Mucosa of stomach (tissue), 1 donor: ENCODE measurements around the gene BCL2.
"Not testable (repeated sequence)": the region's sequence is repeated elsewhere in the genome, so short reads cannot be mapped to it uniquely, and the experiment has no call there.

ENCODE experiments used
- H3K27me3 ChIP-seq: one replicate; pipeline ENCODE4 v1.7.0; 2013; ENCODE audit warnings: mild to moderate bottlenecking, low read length; ENCODE audit not compliant: control insufficient read depth, insufficient read depth
- H3K36me3 ChIP-seq: one replicate; pipeline ENCODE4 v1.7.0; 2013; ENCODE audit warnings: low read length; ENCODE audit not compliant: control insufficient read depth, insufficient read depth
- H3K4me1 ChIP-seq: one replicate; pipeline ENCODE4 v1.7.0; 2013; ENCODE audit warnings: mild to moderate bottlenecking, low read length; ENCODE audit not compliant: control insufficient read depth, insufficient read depth
- H3K4me3 ChIP-seq: one replicate; pipeline ENCODE4 v1.7.0; 2013; ENCODE audit warnings: low read length
- H3K9ac ChIP-seq: one replicate; pipeline ENCODE4 v1.7.0; 2013; ENCODE audit warnings: mild to moderate bottlenecking, low read length, moderate library complexity
- H3K9me3 ChIP-seq: one replicate; pipeline ENCODE4 v1.7.0; 2013; ENCODE audit warnings: mild to moderate bottlenecking, low read length, moderate library complexity; ENCODE audit not compliant: control insufficient read depth
- donor health status: Pancreatic carcinoma.

Gene BCL2

GRCh38 chr18:63319383-63320122 lies at the start of gene BCL2:
Gene BCL2, minus strand, starts transcription at chr18:63319769.
- no peaks in the 10 kb centered on the region for H3K9me3 ChIP-seq
- no peaks in the 10 kb centered on the region for H3K36me3 ChIP-seq
- H3K9ac ChIP-seq, result peak within 1 kb of the TSS; percentile 72
- peaks cover 15% of the 10 kb centered on the region for H3K27me3 ChIP-seq
- peaks cover 4% of the 10 kb centered on the region for H3K4me1 ChIP-seq
- H3K4me3 ChIP-seq, result peak within 1 kb of the TSS; percentile 64

GRCh38 chr18:63368611-63369010 lies 49.0 kb upstream of the BCL2 start:
- Histone ChIP-seq H3K27me3 (no peaks in the 10 kb centered on the region), H3K4me1 (no peaks in the 10 kb centered on the region), H3K4me3 (no peak overlapping the region), H3K9me3 (no peaks in the 10 kb centered on the region), H3K36me3 (no peaks in the 10 kb centered on the region), H3K9ac (no peak overlapping the region)

- H3K4me1 ChIP-seq, result no peaks in the 10 kb centered on the region
- H3K9me3 ChIP-seq, result no peaks in the 10 kb centered on the region
- no peaks in the 10 kb centered on the region for H3K36me3 ChIP-seq
- H3K9ac ChIP-seq, result peak within 1 kb of the TSS; percentile 80
- no peaks in the 10 kb centered on the region for H3K27me3 ChIP-seq
- peak within 1 kb of the TSS; percentile 66 for H3K4me3 ChIP-seq
These were observed 47.7 kb upstream of the BCL2 start, which contains the start of gene KDSR for GRCh38 chr18:63367053-63367953. Gene KDSR, minus strand, starts transcription at chr18:63367206. Its CDS starts 88 bp downstream, at chr18:63367118.

GRCh38 chr18:63366213-63367052 lies 46.9 kb upstream of the BCL2 start:
- Histone ChIP-seq H3K36me3 (no peaks in the 10 kb centered on the region), H3K4me1 (no peaks in the 10 kb centered on the region), H3K9me3 (no peaks in the 10 kb centered on the region), H3K9ac (peak overlapping the region; percentile 80), H3K4me3 (peak overlapping the region; percentile 48), H3K27me3 (no peaks in the 10 kb centered on the region)

GRCh38 chr18:63365876-63366212 lies 46.3 kb upstream of the BCL2 start:
- Histone ChIP-seq H3K36me3 (no peaks in the 10 kb centered on the region), H3K9me3 (no peaks in the 10 kb centered on the region), H3K27me3 (no peaks in the 10 kb centered on the region), H3K9ac (peak overlapping the region; percentile 80), H3K4me3 (peak overlapping the region; percentile 48), H3K4me1 (no peaks in the 10 kb centered on the region)

- Histone ChIP-seq H3K9ac (no peak overlapping the region), H3K36me3 (no peaks in the 10 kb centered on the region), H3K4me1 (no peaks in the 10 kb centered on the region), H3K4me3 (no peak overlapping the region), H3K27me3 (no peaks in the 10 kb centered on the region), H3K9me3 (no peaks in the 10 kb centered on the region)
These were observed 44.4 kb upstream of the BCL2 start for GRCh38 chr18:63363951-63364350.

- H3K9me3 ChIP-seq, H3K9ac ChIP-seq, H3K27me3 ChIP-seq, H3K4me1 ChIP-seq, H3K4me3 ChIP-seq, H3K36me3 ChIP-seq: not testable (repeated sequence)
These were observed 43.9 kb upstream of the BCL2 start for GRCh38 chr18:63363420-63363819.

GRCh38 chr18:63356272-63356896 lies 36.8 kb upstream of the BCL2 start:
- Histone ChIP-seq H3K9ac (no peak overlapping the region), H3K4me3 (no peak overlapping the region), H3K27me3 (no peaks in the 10 kb centered on the region), H3K4me1 (no peaks in the 10 kb centered on the region), H3K9me3 (no peaks in the 10 kb centered on the region), H3K36me3 (no peaks in the 10 kb centered on the region)

- Histone ChIP-seq H3K27me3 (no peaks in the 10 kb centered on the region), H3K36me3 (no peaks in the 10 kb centered on the region), H3K4me3 (no peak overlapping the region), H3K9ac (no peak overlapping the region), H3K9me3 (no peaks in the 10 kb centered on the region), H3K4me1 (no peaks in the 10 kb centered on the region)
These were observed 30.7 kb upstream of the BCL2 start for GRCh38 chr18:63350230-63350629.

GRCh38 chr18:63348508-63349136 lies 29.1 kb upstream of the BCL2 start:
- no peaks in the 10 kb centered on the region for H3K36me3 ChIP-seq
- no peaks in the 10 kb centered on the region for H3K4me1 ChIP-seq

GRCh38 chr18:63346480-63347183 lies 27.1 kb upstream of the BCL2 start:
- Histone ChIP-seq H3K4me1 (no peaks in the 10 kb centered on the region), H3K4me3 (no peak overlapping the region), H3K9ac (no peak overlapping the region), H3K36me3 (no peaks in the 10 kb centered on the region), H3K9me3 (no peaks in the 10 kb centered on the region), H3K27me3 (no peaks in the 10 kb centered on the region)

More at GRCh38 chr18:63348508-63349136, 29.1 kb upstream of the BCL2 start:
- no peak overlapping the region for H3K4me3 ChIP-seq
- no peaks in the 10 kb centered on the region for H3K27me3 ChIP-seq
- no peaks in the 10 kb centered on the region for H3K9me3 ChIP-seq
- H3K9ac ChIP-seq, result no peak overlapping the region
